ES-I3 (cell line): ENCODE data around the gene CLEC4F.
"Not testable (repeated sequence)": the region's sequence is repeated elsewhere in the genome, so short reads cannot be mapped to it uniquely, and the experiment has no call there.

Source experiments
- H3K36me3 ChIP-seq: 2 replicates; pipeline ENCODE4 v1.6.1; 2013; ENCODE audit warnings: mild to moderate bottlenecking, low read length, control low read depth, moderate library complexity; ENCODE audit not compliant: insufficient read depth
- H3K4me1 ChIP-seq: 2 replicates; pipeline ENCODE4 v1.6.1; 2013; ENCODE audit warnings: mild to moderate bottlenecking, control low read depth, low read length; ENCODE audit not compliant: insufficient read depth
- H3K9ac ChIP-seq: 2 replicates; pipeline ENCODE4 v1.6.1; 2013; ENCODE audit warnings: low read depth, mild to moderate bottlenecking, low read length, moderate library complexity
- H3K9me3 ChIP-seq: 2 replicates; pipeline ENCODE4 v1.6.1; 2013; ENCODE audit warnings: mild to moderate bottlenecking, low read length, moderate library complexity; ENCODE audit not compliant: control insufficient read depth, insufficient read depth

Gene CLEC4F

GRCh38 chr2:70807828-70808118, 12.6 kb downstream of the CLEC4F start:
- Histone ChIP-seq H3K9me3 (no peaks in the 10 kb centered on the region), H3K4me1 (no peaks in the 10 kb centered on the region), H3K9ac (no peak overlapping the region), H3K36me3 (no peaks in the 10 kb centered on the region)

- no peaks in the 10 kb centered on the region for H3K4me1 ChIP-seq
- H3K36me3 ChIP-seq, result no peaks in the 10 kb centered on the region
- no peak overlapping the region for H3K9ac ChIP-seq
- no peaks in the 10 kb centered on the region for H3K9me3 ChIP-seq
Observed at GRCh38 chr2:70807102-70807827, 13.1 kb downstream of the CLEC4F start.

GRCh38 chr2:70806620-70807019, 13.8 kb downstream of the CLEC4F start:
- no peaks in the 10 kb centered on the region for H3K36me3 ChIP-seq
- H3K4me1 ChIP-seq, result no peaks in the 10 kb centered on the region
- no peaks in the 10 kb centered on the region for H3K9me3 ChIP-seq
- no peak overlapping the region for H3K9ac ChIP-seq

DNA sequence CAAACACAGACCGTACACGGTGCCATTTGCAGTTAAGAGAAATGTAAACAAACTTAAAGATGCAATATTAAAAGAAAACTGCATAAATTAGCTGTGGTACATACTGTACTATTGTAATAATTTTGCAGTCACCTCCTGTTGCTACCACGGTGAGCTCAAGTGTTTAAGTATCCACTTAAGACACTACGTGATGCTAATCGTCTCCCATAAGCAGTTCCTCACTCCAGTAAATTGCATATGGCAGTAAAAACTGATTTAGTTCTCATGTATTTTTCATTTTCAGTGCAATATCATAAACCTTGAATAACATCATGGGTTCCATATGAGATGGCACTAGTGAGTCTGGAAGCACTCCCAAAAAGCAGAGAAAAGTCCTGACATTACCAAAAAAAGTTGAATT, 14.4 kb downstream of the CLEC4F start:
- Histone ChIP-seq H3K36me3 (no peaks in the 10 kb centered on the region), H3K9ac (no peak overlapping the region), H3K4me1 (no peaks in the 10 kb centered on the region), H3K9me3 (no peaks in the 10 kb centered on the region)

DNA sequence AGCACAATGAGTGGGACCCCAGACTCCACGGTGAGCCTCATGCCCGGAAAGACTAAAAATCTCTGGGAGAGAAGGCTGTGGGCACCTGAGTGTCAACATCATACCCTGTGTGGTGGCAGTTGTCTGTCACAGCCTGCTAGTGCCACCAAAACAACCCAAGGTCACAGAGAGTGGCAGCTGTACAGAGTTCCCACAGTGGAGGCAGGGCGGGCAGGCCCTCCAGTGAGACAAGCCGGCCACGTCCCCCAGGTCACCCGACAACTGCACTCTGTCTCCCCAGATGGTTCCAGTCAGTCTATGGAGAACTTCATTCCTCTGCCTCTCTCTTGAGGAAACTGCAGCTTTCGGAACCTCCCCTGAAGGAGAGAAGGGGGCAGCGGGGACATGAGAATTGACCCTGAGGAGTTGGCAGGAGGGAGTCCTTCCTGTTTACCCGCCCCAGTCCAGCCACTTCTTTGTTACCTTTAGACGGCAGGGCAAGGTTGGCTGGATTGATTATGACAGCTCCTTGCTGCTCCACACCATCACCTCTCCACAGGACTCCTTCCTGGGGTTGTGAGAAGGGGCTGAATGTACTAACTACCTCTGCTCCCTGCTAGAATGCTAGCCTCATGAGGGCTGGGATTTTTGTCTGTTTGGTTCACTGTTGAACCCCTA, 18.7 kb downstream of the CLEC4F start:
- Histone ChIP-seq H3K4me1 (no peaks in the 10 kb centered on the region), H3K9ac (no peak overlapping the region), H3K9me3 (no peaks in the 10 kb centered on the region), H3K36me3 (no peaks in the 10 kb centered on the region)

DNA sequence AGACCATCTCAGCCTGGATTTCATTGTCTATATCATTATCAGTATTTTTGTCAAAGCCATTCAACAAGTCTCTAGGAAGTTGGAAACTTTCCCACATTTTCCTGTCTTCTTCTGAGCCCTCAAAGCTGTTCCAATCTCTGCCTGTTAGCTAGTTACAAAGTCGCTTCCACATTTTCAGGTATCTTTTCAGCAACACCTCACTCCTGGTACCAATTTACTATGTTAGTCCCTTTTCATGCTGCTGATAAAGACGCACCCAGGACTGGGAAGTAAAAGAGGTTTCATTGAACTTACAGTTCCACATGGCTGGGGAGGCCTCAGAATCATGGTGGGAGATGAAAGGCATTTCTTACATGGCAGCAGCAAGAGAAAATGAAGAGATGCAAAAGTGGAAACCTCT, 20.7 kb downstream of the CLEC4F start:
- Histone ChIP-seq H3K9me3 (no peaks in the 10 kb centered on the region), H3K36me3 (no peaks in the 10 kb centered on the region), H3K4me1 (0 out of 2 replicates have a peak, but pooled peaks cover 4% of the 10 kb centered on the region), H3K9ac (no peak overlapping the region)

DNA sequence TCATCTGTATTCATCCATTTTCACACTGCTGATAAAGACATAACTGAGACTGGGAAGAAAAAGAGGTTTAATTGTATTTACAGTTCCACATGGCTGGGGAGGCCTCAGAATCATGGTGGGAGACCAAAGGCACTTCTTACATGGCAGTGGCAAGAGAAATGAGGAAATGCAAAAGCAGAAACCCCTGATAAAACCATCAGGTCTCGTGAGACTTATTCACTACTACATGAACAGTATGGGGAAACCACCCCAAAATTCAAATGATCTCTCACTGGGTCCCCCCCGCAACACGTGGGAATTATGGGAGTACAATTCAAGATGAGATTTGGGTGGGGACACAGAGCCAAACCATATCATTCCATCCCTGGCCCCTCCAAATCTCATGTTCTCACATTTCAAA, 22.4 kb downstream of the CLEC4F start:
- H3K4me1 ChIP-seq, H3K36me3 ChIP-seq, H3K9me3 ChIP-seq, H3K9ac ChIP-seq: not testable (repeated sequence)

DNA sequence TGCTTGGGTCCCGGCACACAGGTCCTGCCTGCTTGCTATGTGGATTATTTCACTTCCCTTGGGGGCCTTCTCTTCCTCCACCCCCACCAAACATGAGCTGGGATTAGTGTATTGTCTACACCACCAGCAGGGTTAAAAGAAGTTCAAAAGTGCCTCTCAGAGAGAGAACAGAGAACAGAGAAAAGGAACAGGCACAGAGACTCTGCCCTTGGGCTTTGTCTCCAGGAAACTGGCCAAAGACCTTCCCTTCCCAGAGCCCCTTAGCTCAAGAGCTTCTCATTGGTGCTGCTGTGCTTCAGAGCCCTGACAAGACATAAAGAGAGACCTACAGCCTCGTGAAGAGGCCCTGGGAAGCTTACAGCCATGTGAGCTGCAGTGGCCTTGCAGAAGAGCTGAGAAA, 22.9 kb downstream of the CLEC4F start:
- Histone ChIP-seq H3K4me1 (0 out of 2 replicates have a peak, but pooled peaks cover 4% of the 10 kb centered on the region), H3K9me3 (no peaks in the 10 kb centered on the region), H3K9ac (no peak overlapping the region)

DNA sequence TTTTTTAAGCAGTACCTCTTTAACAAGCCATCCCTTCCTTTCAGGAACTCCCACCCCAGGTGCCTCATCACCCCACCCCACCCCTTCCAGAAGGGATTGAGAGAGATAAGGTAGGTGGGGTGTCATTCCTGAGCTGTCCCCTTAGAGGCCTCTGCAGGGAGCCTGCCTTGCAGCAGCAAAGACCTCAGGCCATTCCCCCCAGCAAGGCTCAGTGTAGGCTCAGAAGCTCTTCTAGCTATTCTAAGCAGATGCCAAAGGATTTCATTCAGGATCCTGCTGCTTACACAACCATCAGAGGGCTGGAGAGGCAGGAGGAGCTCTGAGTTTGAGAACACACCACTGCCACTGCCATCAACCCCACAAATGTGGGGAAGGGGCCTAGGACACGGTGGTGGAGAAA, 24.1 kb downstream of the CLEC4F start:
- no peaks in the 10 kb centered on the region for H3K36me3 ChIP-seq
- 0 out of 2 replicates have a peak, but pooled peaks cover 4% of the 10 kb centered on the region for H3K4me1 ChIP-seq
- no peaks in the 10 kb centered on the region for H3K9me3 ChIP-seq
- H3K9ac ChIP-seq, result no peak overlapping the region

More for the DNA sequence above, 22.9 kb downstream of the CLEC4F start:
- H3K36me3 ChIP-seq, result no peaks in the 10 kb centered on the region

DNA sequence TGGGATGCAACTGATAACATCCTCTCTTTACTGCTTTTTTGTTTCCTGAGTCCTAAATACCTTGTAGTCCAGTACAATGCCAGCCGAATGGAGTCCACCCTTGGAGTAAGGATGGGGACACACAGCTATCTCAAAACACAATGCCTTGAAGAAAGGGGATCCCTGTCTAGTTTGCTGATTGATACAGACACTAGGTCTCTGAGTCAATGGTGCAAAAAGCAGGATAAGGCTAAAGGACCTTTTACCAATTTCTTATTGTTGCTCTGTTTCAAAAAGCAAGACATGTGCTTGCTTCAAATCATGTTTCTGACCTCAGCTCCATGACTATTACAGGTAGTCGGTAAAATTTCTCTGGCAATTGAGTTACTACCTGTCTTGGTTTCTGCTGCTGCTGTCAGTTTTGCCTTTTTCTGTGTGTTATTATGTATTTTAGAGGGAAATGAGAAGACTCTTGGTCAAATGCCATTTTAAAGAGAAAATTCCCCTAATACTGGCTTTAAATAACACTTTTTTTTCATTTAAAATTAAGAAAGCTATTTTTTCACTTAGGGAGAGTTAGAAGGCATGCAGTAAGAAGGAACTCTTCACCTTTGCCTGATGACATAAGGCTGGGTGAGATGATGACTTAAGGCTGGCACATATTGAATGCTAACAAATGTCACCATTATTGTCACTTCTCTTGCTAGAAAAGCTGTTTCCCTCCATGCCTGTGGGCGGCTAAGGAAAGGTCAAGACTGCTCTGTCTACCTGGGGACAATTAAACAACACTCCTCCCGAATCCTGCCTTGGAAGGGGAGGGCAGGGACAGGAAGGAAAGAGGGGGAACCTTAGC, 25.0 kb downstream of the CLEC4F start:
- Histone ChIP-seq H3K36me3 (no peaks in the 10 kb centered on the region), H3K9me3 (no peaks in the 10 kb centered on the region), H3K9ac (no peak overlapping the region), H3K4me1 (0 out of 2 replicates have a peak, but pooled peaks cover 4% of the 10 kb centered on the region)

DNA sequence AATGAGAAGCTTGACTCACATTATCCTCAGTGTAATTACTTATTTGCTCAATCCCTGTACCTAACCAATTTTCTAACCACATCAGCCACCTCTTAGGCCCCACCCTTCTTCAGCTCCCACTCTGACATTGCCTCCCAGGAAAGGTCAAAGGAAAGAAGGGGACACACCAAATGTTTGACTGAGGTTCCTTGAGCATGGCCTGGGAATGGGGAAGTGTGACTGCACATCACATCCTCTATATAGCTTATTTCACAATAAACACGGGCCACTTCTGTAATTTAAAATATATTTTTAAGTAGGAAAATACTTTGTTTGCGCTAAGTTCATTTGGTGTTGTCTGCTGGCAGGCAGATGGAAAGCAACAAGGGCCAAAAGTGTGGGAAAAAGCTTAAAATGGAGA, 26.9 kb downstream of the CLEC4F start:
- H3K9ac ChIP-seq, result no peak overlapping the region
- no peaks in the 10 kb centered on the region for H3K9me3 ChIP-seq
- 0 out of 2 replicates have a peak, but pooled peaks cover 4% of the 10 kb centered on the region for H3K4me1 ChIP-seq
- no peaks in the 10 kb centered on the region for H3K36me3 ChIP-seq

DNA sequence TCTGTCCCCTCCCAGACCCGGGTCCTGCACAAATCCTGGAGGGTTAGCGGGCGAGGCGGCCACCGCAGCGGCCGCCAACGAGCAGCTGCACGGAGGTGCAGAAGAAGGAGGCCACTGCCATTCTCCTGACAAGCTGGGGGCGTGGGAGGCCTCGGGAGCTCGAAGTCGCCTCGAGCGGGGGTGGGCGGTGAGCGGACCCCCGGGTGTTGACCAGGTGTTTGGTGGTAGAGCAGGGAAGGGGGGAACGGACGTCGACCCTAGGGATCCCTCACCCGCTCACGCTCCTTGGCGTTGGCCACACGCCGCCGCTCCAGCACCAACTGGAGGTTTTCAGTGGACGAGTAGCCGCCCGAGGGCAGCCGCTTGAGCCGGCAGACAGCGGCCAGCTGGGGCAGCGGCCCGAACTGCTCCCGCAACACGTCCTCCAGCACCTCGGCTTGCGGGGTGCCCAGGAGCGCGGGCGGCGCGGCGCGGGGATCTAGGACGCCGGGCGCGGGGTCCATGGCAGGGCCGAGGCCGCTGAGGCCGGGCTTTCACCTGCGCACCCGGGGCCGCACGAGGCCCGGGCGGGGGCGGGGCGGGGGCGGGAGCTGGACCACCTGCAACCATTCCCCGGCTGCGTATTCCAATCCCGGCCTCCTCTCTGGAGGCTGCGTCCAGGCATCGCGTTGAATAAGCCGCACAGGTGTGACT, 30.1 kb downstream of the CLEC4F start, which contains the start of gene FIGLA:
FIGLA (minus strand) TSS at position 508 of the 693 bp plus-strand sequence; CDS start at position 503, 5 bp downstream.
- Histone ChIP-seq H3K9ac (peak within 1 kb of the TSS; percentile 29; the same call in 1 of the 2 replicates), H3K4me1 (no peaks in the 10 kb centered on the region)

DNA sequence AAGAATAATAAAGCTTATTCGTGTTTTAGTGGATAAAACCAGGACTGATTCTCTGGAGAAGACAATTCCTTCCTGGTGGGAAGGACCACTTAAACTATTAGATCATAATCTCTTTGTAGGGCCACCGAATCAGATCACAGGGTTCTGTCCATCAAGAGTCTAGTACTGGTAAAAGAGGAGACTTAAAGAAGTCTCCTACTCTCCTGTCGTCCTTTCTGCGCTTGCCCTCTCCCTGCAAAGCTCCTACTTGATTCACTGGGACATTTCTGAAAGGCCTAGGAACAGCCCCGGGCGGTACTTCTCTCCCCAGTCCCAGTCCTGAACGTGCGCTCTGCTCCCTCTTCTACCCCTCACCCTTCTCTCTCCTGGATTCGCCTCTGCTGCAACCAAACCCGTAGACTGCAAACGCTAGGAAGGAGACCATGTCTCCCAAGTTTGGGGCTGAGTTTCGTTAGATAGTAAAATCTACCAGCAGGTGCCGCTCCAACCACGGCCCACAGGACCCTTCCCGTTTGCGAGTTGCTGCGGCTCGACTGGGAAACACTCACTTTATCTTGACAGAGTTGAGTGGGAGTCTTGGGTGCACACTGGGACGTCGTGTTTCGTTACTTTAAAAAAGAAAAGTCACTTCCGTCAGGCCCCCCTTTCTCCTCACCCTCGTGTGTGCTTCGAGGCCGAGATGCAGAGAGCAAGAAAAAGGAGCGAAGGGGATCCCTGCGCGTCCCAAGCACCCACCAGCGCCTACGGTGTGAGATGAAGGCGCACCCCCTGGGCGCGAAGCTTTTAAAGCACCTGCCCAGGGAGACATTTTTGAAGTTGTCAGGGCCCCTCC, 30.9 kb downstream of the CLEC4F start:
- Histone ChIP-seq H3K9me3 (no peaks in the 10 kb centered on the region), H3K36me3 (no peaks in the 10 kb centered on the region), H3K4me1 (no peaks in the 10 kb centered on the region; the same call in 1 of the 2 replicates), H3K9ac (peak overlapping the region; percentile 29; the same call in 1 of the 2 replicates)

More for the DNA sequence above, 30.1 kb downstream of the CLEC4F start, which contains the start of gene FIGLA:
- no peaks in the 10 kb centered on the region for H3K36me3 ChIP-seq
- H3K9me3 ChIP-seq, result no peaks in the 10 kb centered on the region
